T1000 (cell line): Measurements from ENCODE around the gene RAVER2.

Source experiments
- DNase-seq: peaks from one replicate; lab custom pipeline; 2025; ENCODE audit warnings: mixed read lengths; lab: John Stamatoyannopoulos, UW

RAVER2 gene

DNA sequence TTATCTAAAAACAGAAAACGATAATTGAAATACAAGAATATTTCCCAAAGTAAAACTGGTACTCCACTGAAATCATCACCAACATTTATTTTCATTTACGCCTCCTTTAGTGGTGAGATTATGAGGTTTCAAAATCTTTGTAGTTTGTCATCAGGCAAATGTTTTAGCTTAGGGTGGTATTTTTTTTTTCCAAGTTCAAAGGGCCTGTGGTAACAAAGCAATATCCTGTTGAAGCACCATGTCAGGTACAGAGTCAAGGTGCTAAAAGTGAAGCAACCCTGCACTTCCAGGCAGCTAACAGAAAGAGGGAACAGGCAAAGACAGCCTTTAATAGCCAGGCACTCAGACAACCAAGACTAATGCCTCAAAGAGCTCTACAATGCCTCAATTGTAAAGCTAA, 132.3 kb downstream of the RAVER2 start:
- DNase-seq, result no peak

DNA sequence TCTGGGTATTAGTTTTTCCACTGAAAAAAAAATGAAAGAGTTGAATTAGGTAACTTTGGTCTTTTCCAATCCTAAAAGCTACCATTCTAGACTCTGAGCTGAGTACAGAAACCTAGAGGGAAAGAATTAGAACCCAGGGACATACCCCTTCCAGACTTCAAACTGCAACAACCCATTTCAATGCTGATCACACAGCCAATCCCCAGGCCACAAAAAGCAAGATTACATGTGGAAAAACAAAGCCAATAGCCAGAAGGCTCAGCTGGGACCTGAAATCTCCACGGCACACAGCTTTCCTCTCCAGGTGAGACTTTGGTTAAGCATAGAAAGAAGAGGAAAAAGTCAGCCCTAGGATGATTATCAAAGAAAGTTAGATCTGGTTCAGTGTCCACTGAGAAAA, 132.7 kb downstream of the RAVER2 start:
- DNase-seq, result no peak

DNA sequence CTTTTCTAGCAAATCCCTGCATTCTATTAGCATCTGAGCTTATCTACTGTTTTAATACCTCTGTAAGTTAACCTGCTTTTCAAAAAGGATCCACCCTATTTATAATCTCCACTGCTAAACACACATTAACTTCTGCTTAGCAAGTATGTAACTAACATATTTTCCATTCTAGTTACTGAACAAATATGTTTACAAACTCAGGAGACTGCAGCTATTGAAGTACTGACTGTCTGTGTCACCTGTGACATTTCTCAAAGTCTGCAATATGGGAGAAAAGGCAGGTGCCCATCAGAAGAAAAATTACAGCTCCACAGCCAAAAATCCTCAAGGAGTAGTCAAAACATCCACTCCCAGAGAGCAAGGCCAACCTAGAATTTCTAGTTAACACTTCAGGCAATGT, 133.2 kb downstream of the RAVER2 start:
- no peak for DNase-seq

DNA sequence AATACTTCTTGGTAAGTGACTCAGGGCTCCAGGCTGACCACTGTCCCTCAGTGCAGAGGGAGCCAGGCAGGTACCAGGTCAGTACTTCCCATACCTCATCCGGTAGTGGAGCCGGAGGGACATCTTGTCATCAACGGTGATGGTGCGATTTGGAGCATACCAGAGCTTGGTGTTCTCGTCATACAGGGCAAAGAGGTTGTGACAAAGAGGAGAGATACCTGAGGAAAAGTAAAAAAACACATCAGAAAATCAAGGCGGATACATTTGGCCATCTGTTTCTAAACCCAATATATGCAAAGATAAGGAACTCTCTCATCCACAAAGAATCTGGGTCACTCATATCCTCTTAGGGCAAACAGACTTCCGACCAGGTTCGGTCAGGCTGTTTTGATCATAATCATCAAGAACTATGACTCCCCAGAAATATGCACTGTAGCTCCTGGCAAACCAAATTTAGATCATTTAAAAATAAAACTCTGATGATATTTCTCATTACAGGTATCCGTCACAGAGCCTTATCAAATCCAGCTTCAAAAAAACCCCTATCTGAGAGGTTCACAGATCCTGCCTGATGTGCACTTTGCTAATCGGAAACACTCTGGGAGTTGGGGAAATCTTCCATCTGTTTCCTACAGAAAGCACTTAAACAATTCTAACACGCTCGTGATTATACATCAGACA, 134.2 kb downstream of the RAVER2 start:
- no peak for DNase-seq

DNA sequence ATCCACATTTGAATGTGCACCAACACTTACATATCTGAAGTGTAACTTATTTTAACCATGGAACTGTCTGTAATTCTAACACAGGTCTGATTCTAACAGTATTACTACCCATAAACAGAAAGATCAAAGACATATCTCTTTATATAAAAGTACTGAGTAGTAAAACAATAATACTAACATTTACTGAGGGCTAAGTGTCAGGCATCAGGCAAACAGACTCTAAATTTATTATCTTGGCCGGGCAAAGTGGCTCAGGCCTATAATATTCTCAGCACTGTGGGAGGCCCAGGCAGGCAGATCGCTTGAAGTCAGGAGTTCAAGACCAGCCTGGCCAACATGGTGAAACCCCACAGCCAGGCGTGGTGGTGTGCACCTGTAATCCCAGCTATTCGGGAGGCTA, 135.6 kb downstream of the RAVER2 start:
- no peak for DNase-seq

DNA sequence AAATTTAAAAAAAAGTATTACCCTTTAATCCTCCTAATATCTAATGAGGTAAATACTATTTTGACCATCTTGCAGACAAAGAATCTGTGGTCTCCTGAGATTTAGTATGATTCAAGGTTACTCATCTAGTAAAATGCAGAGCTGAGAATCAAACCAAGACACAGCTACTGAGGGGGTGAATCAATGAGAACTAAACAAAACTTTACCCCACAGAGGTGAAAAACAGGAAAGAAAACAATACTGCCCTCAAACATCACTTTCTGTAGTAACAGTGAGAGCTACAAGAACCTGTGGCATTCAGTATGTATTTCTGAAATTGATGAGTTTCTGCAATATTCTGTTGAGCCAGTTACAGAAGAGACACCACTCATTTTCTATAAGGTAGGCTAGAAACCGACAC, 136.4 kb downstream of the RAVER2 start:
- no peak for DNase-seq
